GM12865 (cell line): ENCODE results near the gene OLFM4.

Experiments used
- DNase-seq: peaks from one replicate; pipeline ENCODE4 v3.0.0; 2010; ENCODE audit warnings: low read depth
- H3K4me3 ChIP-seq: 2 replicates; pipeline ENCODE4 v1.5.1; 2011; ENCODE audit warnings: mild to moderate bottlenecking, low read depth, low read length, control low read depth
- CTCF ChIP-seq: IDR thresholded peaks from 2 replicates; pipeline ENCODE4 v1.5.1; 2011; ENCODE audit warnings: low read length, control low read depth, low read depth, inconsistent platforms; ENCODE audit not compliant: insufficient read depth; ENCODE audit errors: missing control alignments

OLFM4 gene, protein sequence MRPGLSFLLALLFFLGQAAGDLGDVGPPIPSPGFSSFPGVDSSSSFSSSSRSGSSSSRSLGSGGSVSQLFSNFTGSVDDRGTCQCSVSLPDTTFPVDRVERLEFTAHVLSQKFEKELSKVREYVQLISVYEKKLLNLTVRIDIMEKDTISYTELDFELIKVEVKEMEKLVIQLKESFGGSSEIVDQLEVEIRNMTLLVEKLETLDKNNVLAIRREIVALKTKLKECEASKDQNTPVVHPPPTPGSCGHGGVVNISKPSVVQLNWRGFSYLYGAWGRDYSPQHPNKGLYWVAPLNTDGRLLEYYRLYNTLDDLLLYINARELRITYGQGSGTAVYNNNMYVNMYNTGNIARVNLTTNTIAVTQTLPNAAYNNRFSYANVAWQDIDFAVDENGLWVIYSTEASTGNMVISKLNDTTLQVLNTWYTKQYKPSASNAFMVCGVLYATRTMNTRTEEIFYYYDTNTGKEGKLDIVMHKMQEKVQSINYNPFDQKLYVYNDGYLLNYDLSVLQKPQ

GRCh38 chr13:53028637-53029203, at the start of gene OLFM4:
OLFM4 (plus strand) TSS chr13:53028813; CDS start chr13:53028837, 24 bp downstream.
- TF ChIP-seq CTCF, result no peak
- no peak within 1 kb of the TSS for H3K4me3 ChIP-seq
- no peak for DNase-seq

DNA sequence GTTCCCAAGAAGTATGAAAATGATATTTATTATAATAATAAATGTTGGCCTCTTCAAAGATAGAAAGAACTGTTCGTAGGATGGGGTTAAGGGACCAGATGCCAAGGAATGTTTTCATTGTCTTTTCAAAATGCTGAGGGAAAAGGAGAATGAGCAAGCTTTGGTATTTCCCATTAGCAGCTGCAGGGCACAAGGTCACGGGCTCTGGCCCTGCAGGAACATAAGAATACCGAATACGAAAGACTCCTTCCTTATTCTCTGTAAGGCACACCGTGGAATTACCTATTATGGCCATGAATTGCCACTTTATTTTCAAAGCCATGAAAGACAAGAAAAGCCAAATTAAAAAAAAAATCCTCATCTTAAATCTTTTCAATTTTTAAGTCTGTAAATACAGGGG, 49.6 kb upstream of the OLFM4 start:
- no peak overlapping the region for H3K4me3 ChIP-seq
- DNase-seq, result no peak

DNA sequence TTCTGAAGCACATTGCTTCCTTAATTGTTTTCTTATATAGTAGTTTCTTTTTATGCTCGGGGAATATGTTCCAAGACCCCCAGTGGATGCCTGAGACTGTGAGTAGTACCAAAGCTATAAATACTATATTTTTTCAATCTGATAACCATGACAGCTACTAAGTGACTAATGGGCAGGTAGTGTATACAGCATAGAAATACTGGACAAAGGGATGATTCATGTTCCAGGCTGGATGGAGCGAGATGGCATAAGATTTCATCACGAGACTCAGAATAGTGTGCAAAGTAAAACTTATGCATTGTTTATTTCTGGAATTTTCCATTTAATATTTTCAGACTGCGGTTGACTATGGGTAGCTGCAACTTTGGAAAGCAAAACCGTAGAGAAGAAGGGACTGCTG, 47.9 kb upstream of the OLFM4 start:
- no peak for TF ChIP-seq CTCF
- no peak overlapping the region for H3K4me3 ChIP-seq
- no peak for DNase-seq

More for the DNA sequence above, 49.6 kb upstream of the OLFM4 start:
- no peak for TF ChIP-seq CTCF

DNA sequence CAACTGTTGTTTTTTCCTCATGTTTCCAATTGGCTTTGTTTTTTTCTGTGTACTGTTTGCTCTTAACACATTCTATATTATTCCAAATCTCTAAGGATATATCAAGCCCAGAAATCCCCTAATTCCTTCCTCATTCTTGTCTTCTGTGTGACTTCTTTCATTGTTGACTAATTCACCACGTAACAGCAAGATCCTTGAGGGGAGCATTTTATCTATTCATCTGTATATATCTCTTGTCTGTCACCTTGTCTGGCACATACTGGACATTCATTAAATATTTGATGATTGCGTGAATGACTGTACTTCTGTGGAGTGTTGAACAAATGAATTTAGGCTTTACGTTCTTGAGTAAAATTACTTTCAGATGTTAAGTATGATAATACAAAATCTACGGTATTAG, 44.8 kb upstream of the OLFM4 start:
- DNase-seq, result no peak

GRCh38 chr13:52984881-52985363, 43.7 kb upstream of the OLFM4 start:
- H3K4me3 ChIP-seq, result no peak overlapping the region
- no peak for TF ChIP-seq CTCF
- no peak for DNase-seq

More for the DNA sequence above, 44.8 kb upstream of the OLFM4 start:
- H3K4me3 ChIP-seq, result no peak overlapping the region
- no peak for TF ChIP-seq CTCF

DNA sequence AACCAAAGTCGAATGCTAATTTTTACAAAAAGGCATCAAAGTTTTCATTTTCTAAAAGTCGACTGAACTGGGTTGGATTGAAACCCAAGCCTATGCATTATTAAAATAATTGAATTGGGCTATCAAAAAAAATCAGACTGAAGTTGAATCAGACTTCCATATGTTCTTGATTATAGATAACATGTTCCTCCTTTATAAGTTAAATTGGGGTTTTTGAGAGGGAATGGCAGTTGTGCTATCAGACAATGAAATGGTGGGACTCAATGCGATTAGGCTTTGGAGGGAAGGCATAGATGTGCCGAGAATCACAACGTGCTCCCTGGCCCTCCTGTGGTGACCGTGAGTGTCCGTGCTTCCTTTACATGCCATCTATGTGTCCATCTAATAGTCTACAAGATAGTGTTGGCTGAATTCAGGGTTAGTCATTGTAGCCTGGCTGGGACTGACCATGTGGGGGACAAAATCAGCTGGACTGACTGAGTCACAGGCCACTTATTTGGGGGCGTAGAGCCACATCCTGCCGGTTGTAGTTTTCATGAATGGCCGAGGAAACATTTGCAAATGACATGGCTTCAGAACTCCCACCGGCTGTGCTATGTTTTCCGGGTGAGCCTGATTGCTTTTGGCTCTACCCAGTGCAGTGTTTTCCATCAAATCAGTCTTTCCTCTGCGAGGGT, 37.1 kb upstream of the OLFM4 start:
- DNase-seq, result no peak
- TF ChIP-seq CTCF, result no peak
- no peak overlapping the region for H3K4me3 ChIP-seq
